GM23338 (cell line): Measurements from ENCODE around the gene MYOF.

ENCODE experiments used
- REST ChIP-seq: IDR thresholded peaks from one replicate; pipeline ENCODE4 v1.6.1; 2018; ENCODE audit warnings: antibody characterized with exemption; ENCODE audit not compliant: unreplicated experiment
- TF ChIP-seq, protein P1 (sequence below), 2 experiments: fragments of 200-600 bp in 1 of 2; sonication (generic) in 1 of 2; conservative IDR thresholded peaks; 2 replicates each; pipeline versions ENCODE4 v1.5.1 to v1.6.1; 2016 to 2017; ENCODE audit warnings: antibody characterized with exemption in 2 of 2, low read depth in 2 of 2, mild to moderate bottlenecking in 2 of 2, moderate library complexity in 1 of 2

DNA sequence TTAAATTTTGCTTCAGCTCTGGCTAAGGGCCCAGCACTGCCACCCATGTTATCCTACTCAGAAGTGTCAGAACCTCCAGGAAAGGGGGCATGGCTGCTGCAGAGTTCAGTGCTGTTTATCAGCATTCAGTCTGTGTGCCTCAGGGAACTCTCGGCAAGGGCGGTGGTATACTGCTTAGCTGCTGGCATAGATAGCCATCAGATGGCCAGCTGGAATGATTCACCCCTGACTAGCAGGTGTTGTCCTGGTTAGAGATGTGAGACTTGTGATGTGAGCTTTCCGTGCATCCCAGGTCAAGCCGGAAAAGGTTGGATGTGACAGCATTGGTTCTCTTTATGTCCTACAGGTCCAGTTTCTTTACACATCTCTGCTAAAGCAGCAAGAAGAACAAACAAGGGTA lies 36.4 kb upstream of the MYOF start:
- TF ChIP-seq, protein P1, sequence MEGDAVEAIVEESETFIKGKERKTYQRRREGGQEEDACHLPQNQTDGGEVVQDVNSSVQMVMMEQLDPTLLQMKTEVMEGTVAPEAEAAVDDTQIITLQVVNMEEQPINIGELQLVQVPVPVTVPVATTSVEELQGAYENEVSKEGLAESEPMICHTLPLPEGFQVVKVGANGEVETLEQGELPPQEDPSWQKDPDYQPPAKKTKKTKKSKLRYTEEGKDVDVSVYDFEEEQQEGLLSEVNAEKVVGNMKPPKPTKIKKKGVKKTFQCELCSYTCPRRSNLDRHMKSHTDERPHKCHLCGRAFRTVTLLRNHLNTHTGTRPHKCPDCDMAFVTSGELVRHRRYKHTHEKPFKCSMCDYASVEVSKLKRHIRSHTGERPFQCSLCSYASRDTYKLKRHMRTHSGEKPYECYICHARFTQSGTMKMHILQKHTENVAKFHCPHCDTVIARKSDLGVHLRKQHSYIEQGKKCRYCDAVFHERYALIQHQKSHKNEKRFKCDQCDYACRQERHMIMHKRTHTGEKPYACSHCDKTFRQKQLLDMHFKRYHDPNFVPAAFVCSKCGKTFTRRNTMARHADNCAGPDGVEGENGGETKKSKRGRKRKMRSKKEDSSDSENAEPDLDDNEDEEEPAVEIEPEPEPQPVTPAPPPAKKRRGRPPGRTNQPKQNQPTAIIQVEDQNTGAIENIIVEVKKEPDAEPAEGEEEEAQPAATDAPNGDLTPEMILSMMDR (conservative IDR thresholded peaks at IDR 0.05; ENCODE audit: low read depth in 2 of 2), result no peak
- no peak for TF ChIP-seq REST
